Tongue (tissue), 2 donors: Measurements from ENCODE around the gene VSIG4. TPM values are rescaled to one million over a fixed set of nuclear protein-coding genes. Genes with fewer than 3 reads are reported as not detected.
"Not testable (repeated sequence)": the region's sequence is repeated elsewhere in the genome, so short reads cannot be mapped to it uniquely, and the experiment has no call there.

Experiments
- DNase-seq: peaks from one replicate; pipeline ENCODE4 v3.0.0-alpha.2; 2015
- total RNA-seq: library from RNA; depleted of rRNA; stranded (reverse); fragments of >200 nt; gene quantifications from one replicate; pipeline ENCODE4 v1.2.3, GENCODE V29; 2014

The VSIG4 gene
- total RNA-seq, 1 donor from 2014 or later: 6.4 TPM

DNA sequence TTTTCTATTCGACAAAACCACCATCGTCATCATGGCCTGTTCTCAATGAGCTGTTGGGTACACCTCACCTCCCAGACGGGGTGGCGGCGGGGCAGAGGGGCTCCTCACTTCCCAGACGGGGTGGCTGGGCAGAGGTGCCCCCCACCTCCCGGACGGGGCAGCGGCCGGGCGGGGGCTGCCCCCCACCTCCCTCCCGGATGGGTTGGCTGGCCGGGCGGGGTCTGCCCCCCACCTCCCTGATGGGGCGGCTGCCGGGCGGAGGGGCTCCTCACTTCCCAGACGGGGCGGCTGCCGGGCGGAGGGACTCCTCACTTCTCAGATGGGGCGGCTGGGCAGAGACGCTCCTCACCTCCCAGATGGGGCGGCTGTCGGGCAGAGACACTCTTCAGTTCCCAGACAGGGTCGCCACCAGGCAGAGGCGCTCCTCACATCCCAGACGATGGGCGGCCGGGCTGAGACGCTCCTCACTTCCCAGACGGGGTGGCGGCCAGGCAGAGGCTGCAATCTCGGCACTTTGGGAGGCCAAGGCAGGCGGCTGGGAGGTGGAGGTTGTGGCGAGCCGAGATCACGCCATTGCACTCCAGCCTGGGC is 64.6 kb downstream of the VSIG4 start:
- DNase-seq: not testable (repeated sequence)

Other genes with a start within 250 kb of the VSIG4 start
- 19.0 TPM for gene HEPH, start 124.2 kb upstream of the VSIG4 start, total RNA-seq